SK-N-SH (cell line): ENCODE measurements around the gene GRIN1. TPM values are rescaled to one million over a fixed set of nuclear protein-coding genes. Genes with fewer than 3 reads are reported as not detected.

Experiments used
- CTCF ChIA-PET: fragments of 300-600, 350-600 bp; formaldehyde crosslinking; extraction: SDS; loops from one replicate; lab custom pipeline; 2021; lab: Yijun Ruan, JAX
- POLR2A ChIA-PET: fragments of 350-600 bp; sonication (Branson Sonifier 250); formaldehyde crosslinking; extraction: SDS; loops from one replicate; lab custom pipeline; 2020; ENCODE audit warnings: antibody characterized with exemption, inconsistent platforms; lab: Yijun Ruan, JAX
- DNase-seq: peaks from one replicate; pipeline ENCODE4 v3.0.0; 2012
- H2AFZ ChIP-seq: fragments of 200-600 bp; sonication (generic); 2 replicates; pipeline ENCODE4 v1.8.1; 2016; ENCODE audit warnings: antibody characterized with exemption, mild to moderate bottlenecking, low read depth
- H3F3A ChIP-seq: fragments of 200-600 bp; sonication (generic); replicated peaks from 2 replicates; pipeline ENCODE3; 2016; ENCODE audit warnings: antibody characterized with exemption, mild to moderate bottlenecking; ENCODE audit not compliant: insufficient read depth
- H3K27ac ChIP-seq, 2 experiments: fragments of 200-500 bp in 1 of 2; fragments of 200-600 bp in 1 of 2; sonication (Bioruptor generic) in 1 of 2; sonication (generic), shearing (Covaris generic) in 1 of 2; 2 replicates each; pipeline versions ENCODE4 v1.5.1 to v1.6.1; 2014 to 2016; ENCODE audit warnings: low read depth in 2 of 2, inconsistent platforms in 1 of 2, low read length in 1 of 2, mild to moderate bottlenecking in 1 of 2, mixed read lengths in 1 of 2
- H3K27me3 ChIP-seq: fragments of 200-600 bp; sonication (generic), shearing (Covaris generic); 2 replicates; pipeline ENCODE4 v1.6.1; 2016; ENCODE audit warnings: mixed run types; ENCODE audit not compliant: insufficient read depth
- H3K36me3 ChIP-seq, 2 experiments: fragments of 200-500 bp in 1 of 2; fragments of 200-600 bp in 1 of 2; sonication (Bioruptor generic) in 1 of 2; sonication (generic) in 1 of 2; replicated peaks in 1 of 2; 2 replicates each; pipeline versions ENCODE3 to v1.5.1; 2014 to 2016; ENCODE audit warnings: low read length in 1 of 2, mild to moderate bottlenecking in 1 of 2; ENCODE audit not compliant: insufficient read depth in 2 of 2, control insufficient read depth in 1 of 2
- H3K4me1 ChIP-seq, 2 experiments: fragments of 200-500 bp in 1 of 2; fragments of 200-600 bp in 1 of 2; sonication (Bioruptor generic) in 1 of 2; sonication (generic), shearing (Covaris generic) in 1 of 2; 2 replicates each; pipeline versions ENCODE4 v1.5.1 to v1.6.1; 2014 to 2016; ENCODE audit warnings: low read depth in 1 of 2, low read length in 1 of 2, mixed run types in 1 of 2; ENCODE audit not compliant: insufficient read depth in 2 of 2, control insufficient read depth in 1 of 2
- H3K4me2 ChIP-seq: fragments of 200-600 bp; sonication (generic), shearing (Covaris generic); 2 replicates; pipeline ENCODE4 v1.6.1; 2017; ENCODE audit warnings: mixed run types
- H3K4me3 ChIP-seq, 2 experiments: fragments of 200-500 bp in 1 of 2; fragments of 200-600 bp in 1 of 2; sonication (Bioruptor generic) in 1 of 2; sonication (generic), shearing (Covaris generic) in 1 of 2; 2 replicates each; pipeline versions ENCODE4 v1.5.1 to v1.8.1; 2014 to 2016; ENCODE audit warnings: low read depth in 2 of 2, inconsistent platforms in 1 of 2, low read length in 1 of 2, mild to moderate bottlenecking in 1 of 2, mixed read lengths in 1 of 2, moderate library complexity in 1 of 2
- H3K79me2 ChIP-seq: fragments of 200-600 bp; sonication (generic); 2 replicates; pipeline ENCODE4 v1.8.1; 2017; ENCODE audit warnings: mild to moderate bottlenecking; ENCODE audit not compliant: insufficient read depth
- H3K9ac ChIP-seq: fragments of 200-600 bp; sonication (generic); 2 replicates; pipeline ENCODE4 v1.6.1; 2017; ENCODE audit warnings: mixed run types
- H3K9me2 ChIP-seq: fragments of 200-600 bp; sonication (generic); 2 replicates; pipeline ENCODE4 v1.6.1; 2017; ENCODE audit warnings: mixed run types
- H3K9me3 ChIP-seq: fragments of 200-600 bp; sonication (generic); 2 replicates; pipeline ENCODE4 v1.6.1; 2017; ENCODE audit warnings: mixed run types, mild to moderate bottlenecking, moderate library complexity
- H4K20me1 ChIP-seq: fragments of 200-600 bp; sonication (generic); 2 replicates; pipeline ENCODE4 v1.6.1; 2017; ENCODE audit warnings: mild to moderate bottlenecking, mixed run types; ENCODE audit not compliant: insufficient read depth
- CHD2 ChIP-seq: fragments of 150-350 bp; IDR thresholded peaks from 2 replicates; pipeline ENCODE4 v1.6.1; 2018; ENCODE audit warnings: low read length; ENCODE audit not compliant: partially characterized antibody
- ELF1 ChIP-seq: IDR thresholded peaks from 2 replicates; pipeline ENCODE4 v1.4.0; 2012
- EP300 ChIP-seq, 2 experiments: IDR thresholded peaks; 2 replicates each; pipeline versions ENCODE4 v1.4.0 to v1.6.1; 2012; ENCODE audit warnings: borderline replicate concordance in 1 of 2, low read depth in 1 of 2, low read length in 1 of 2
- MEF2A ChIP-seq: IDR thresholded peaks from 2 replicates; pipeline ENCODE4 v1.4.0; 2012; ENCODE audit warnings: low read depth, borderline replicate concordance
- NFIC ChIP-seq: IDR thresholded peaks from 2 replicates; pipeline ENCODE4 v1.4.0; 2012; ENCODE audit warnings: borderline replicate concordance
- NRF1 ChIP-seq: IDR thresholded peaks from 2 replicates; pipeline ENCODE4 v1.6.1; 2012; ENCODE audit warnings: low read depth, mild to moderate bottlenecking, low read length
- REST ChIP-seq: IDR thresholded peaks from 2 replicates; pipeline ENCODE4 v1.6.1; 2012; ENCODE audit warnings: mild to moderate bottlenecking, low read depth, low read length, moderate library complexity
- RFX5 ChIP-seq: IDR thresholded peaks from 2 replicates; pipeline ENCODE4 v1.6.1; 2012; ENCODE audit warnings: mild to moderate bottlenecking, improper control_type of control experiment, low read length
- RXRA ChIP-seq: IDR thresholded peaks from 2 replicates; pipeline ENCODE4 v1.4.0; 2012; ENCODE audit warnings: low read depth, mild to moderate bottlenecking, borderline replicate concordance
- SIN3A ChIP-seq: IDR thresholded peaks from 2 replicates; pipeline ENCODE4 v1.6.1; 2012; ENCODE audit warnings: low read depth, mild to moderate bottlenecking, low read length, moderate library complexity, borderline replicate concordance
- SMC3 ChIP-seq: IDR thresholded peaks from 2 replicates; pipeline ENCODE4 v1.6.1; 2012; ENCODE audit warnings: low read depth, low read length, improper control_type of control experiment
- TCF12 ChIP-seq: IDR thresholded peaks from 2 replicates; pipeline ENCODE4 v1.4.0; 2012
- TEAD4 ChIP-seq: IDR thresholded peaks from 2 replicates; pipeline ENCODE4 v1.4.0; 2012; ENCODE audit warnings: mild to moderate bottlenecking, borderline replicate concordance; ENCODE audit not compliant: insufficient read depth
- WGBS: methylation state at CpG from one replicate; pipeline ENCODE4 v1.1.6; 2017; ENCODE audit warnings: low lambda C conversion rate; 5-methylcytosine and 5-hydroxymethylcytosine counted together
- polyA plus RNA-seq, 3 experiments: library from polyadenylated mRNA; depleted of rRNA; stranded (reverse); fragments of >200 nt; gene quantifications; 2 replicates each; pipeline ENCODE4 v1.2.3, GENCODE V29; 2012
- TF ChIP-seq, protein P1 (sequence below): IDR thresholded peaks from 2 replicates; pipeline ENCODE4 v1.4.0; 2012; ENCODE audit warnings: low read depth
- TF ChIP-seq, protein P2 (sequence below): IDR thresholded peaks from 2 replicates; pipeline ENCODE4 v1.4.0; 2012; ENCODE audit warnings: low read depth, borderline replicate concordance
- TF ChIP-seq, protein P3 (sequence below): fragments of 150-350 bp; IDR thresholded peaks from 2 replicates; pipeline ENCODE4 v1.6.1; 2016; ENCODE audit warnings: mild to moderate bottlenecking, low read depth, low read length

The GRIN1 gene
- polyA plus RNA-seq, 1 of the 3 experiments (the other 2 are of a cell fraction), result not detected

DNA sequence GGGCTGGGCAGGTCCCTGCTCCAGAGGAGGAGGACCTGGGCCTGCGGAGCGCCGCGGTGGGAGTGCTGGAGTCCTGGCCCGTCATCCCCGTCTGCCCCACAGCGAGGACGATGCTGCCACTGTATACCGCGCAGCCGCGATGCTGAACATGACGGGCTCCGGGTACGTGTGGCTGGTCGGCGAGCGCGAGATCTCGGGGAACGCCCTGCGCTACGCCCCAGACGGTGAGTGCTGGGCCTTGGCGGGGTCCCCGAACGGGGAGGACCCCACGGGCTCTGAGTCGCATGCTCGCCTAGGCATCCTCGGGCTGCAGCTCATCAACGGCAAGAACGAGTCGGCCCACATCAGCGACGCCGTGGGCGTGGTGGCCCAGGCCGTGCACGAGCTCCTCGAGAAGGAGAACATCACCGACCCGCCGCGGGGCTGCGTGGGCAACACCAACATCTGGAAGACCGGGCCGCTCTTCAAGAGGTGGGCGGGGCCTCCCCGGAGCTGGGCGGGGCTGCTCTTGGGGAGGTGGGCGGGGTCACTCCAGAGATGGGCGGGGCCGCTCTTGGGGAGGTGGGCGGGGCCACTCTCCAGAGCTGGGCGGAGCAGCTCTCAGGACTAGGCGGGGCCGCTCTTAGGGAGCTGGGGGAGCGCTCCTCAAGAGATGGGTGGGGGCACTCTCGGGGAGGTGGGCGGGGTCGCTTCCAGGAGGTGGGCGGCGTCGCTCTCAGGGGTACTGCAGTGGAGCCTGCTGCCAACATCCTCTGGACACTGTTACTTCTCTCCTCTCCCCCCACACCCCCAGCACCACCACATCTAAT, 17.8 kb downstream of the GRIN1 start:
- Histone ChIP-seq H3K4me3 (no peak overlapping the region), H3K9me3 (no peaks in the 10 kb centered on the region), H3K9ac (no peak overlapping the region), H3K4me2 (no peak overlapping the region), H3K27me3 (no peaks in the 10 kb centered on the region), H2AFZ (no peak overlapping the region), H3K36me3 (no peaks in the 10 kb centered on the region), H3K9me2 (no peaks in the 10 kb centered on the region), H3F3A (no peaks in the 10 kb centered on the region), H3K79me2 (no peaks in the 10 kb centered on the region), H4K20me1 (no peaks in the 10 kb centered on the region), H3K4me1 (peaks cover 0 to 3% of the 10 kb centered on the region in 2 experiments; a peak in 1 of 4 replicates), H3K27ac (no peak overlapping the region)
- CTCF ChIA-PET, result interaction anchor here (0.6 to 1.2 kb wide), 2 partner anchors 32 to 80 kb away, joined by 3 to 5 read pairs; partner anchors contain the start of genes ANAPC2 and SSNA1
- 82% methylated on average over 35 of the region's 65 CpGs for WGBS
- POLR2A ChIA-PET, result interaction anchor here (0.7 kb wide), 1 partner anchor 394 kb away, joined by 3 read pairs; no protein-coding TSS in a partner anchor
- peak; percentile 88 for DNase-seq
- TF ChIP-seq MEF2A (no peak), REST (no peak), SMC3 (no peak), SIN3A (no peak), TEAD4 (no peak), ELF1 (no peak), RFX5 (no peak), NFIC (no peak), CHD2 (no peak), NRF1 (no peak), TCF12 (no peak), RXRA (no peak), EP300 (IDR thresholded peaks at IDR 0.05; ENCODE audit: borderline replicate concordance in 1 of 2, low read depth in 1 of 2, low read length in 1 of 2) (no peak)
- TF ChIP-seq, protein P1, sequence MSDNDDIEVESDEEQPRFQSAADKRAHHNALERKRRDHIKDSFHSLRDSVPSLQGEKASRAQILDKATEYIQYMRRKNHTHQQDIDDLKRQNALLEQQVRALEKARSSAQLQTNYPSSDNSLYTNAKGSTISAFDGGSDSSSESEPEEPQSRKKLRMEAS, result no peak
- TF ChIP-seq, protein P2, sequence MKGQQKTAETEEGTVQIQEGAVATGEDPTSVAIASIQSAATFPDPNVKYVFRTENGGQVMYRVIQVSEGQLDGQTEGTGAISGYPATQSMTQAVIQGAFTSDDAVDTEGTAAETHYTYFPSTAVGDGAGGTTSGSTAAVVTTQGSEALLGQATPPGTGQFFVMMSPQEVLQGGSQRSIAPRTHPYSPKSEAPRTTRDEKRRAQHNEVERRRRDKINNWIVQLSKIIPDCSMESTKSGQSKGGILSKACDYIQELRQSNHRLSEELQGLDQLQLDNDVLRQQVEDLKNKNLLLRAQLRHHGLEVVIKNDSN, result no peak
- TF ChIP-seq, protein P3, sequence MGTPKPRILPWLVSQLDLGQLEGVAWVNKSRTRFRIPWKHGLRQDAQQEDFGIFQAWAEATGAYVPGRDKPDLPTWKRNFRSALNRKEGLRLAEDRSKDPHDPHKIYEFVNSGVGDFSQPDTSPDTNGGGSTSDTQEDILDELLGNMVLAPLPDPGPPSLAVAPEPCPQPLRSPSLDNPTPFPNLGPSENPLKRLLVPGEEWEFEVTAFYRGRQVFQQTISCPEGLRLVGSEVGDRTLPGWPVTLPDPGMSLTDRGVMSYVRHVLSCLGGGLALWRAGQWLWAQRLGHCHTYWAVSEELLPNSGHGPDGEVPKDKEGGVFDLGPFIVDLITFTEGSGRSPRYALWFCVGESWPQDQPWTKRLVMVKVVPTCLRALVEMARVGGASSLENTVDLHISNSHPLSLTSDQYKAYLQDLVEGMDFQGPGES, result no peak
